ENCODE data around the gene ANO7. TPM values are rescaled to one million over a fixed set of nuclear protein-coding genes. Genes with fewer than 3 reads are reported as not detected.

ANO7 gene
- total and polyA plus RNA-seq, 4 donors = 0.71 to 1.1 (median 0.86) TPM

- H3K27me3 ChIP-seq (ENCODE audit: control insufficient read depth in 3 of 3, insufficient read depth in 3 of 3, low read length in 2 of 3) = no peaks in the 10 kb centered on the region
- ATAC-seq (ENCODE audit: insufficient read depth, low FRiP score) (peak; percentile 13), DNase-seq (peak; percentile 51 to 67 (median 62))
- no peak for TF ChIP-seq CTCF (IDR thresholded peaks at IDR 0.05; ENCODE audit: control extremely low read depth, extremely low read depth)
- H3K27ac ChIP-seq (ENCODE audit: low read depth in 1 of 2, low read length in 1 of 2) = peak overlapping the region; percentile 87
- 9 to 14% methylated on average over 34 to 37 of the region's 37 CpGs for WGBS, 2 donors
- H3K9me3 ChIP-seq (ENCODE audit: control insufficient read depth in 4 of 4, insufficient read depth in 3 of 4, low read length in 3 of 4) = no peaks in the 10 kb centered on the region
- peaks cover 0 to 25% (median 6%) of the 10 kb centered on the region in 5 donors for H3K4me1 ChIP-seq (ENCODE audit: control insufficient read depth in 5 of 5, insufficient read depth in 5 of 5, low read length in 5 of 5)
- H3K9ac ChIP-seq (ENCODE audit: insufficient read depth in 1 of 2, low read length in 2 of 2) = peak overlapping the region; percentile 51 to 52
- peak overlapping the region; percentile 92 for H3K4me3 ChIP-seq
- H3K36me3 ChIP-seq (ENCODE audit: control insufficient read depth in 4 of 4, insufficient read depth in 4 of 4, low read length in 4 of 4) = peaks cover 0 to 15% (median 5%) of the 10 kb centered on the region in 4 donors
Observed at GRCh38 chr2:241150660-241151530, 37.6 kb upstream of the ANO7 start.

GRCh38 chr2:241151934-241152660 is 36.4 kb upstream of the ANO7 start:
- DNase-seq = no peak

GRCh38 chr2:241153616-241154015 is 34.9 kb upstream of the ANO7 start:
- no peak overlapping the region for H3K27ac ChIP-seq (ENCODE audit: low read depth in 1 of 2, low read length in 1 of 2)
- WGBS, 2 donors = 80 to 90% methylated on average over 7 of the region's 7 CpGs
- peaks cover 0 to 16% (median 6%) of the 10 kb centered on the region in 5 donors for H3K4me1 ChIP-seq (ENCODE audit: control insufficient read depth in 5 of 5, insufficient read depth in 5 of 5, low read length in 5 of 5)
- DNase-seq (no peak), ATAC-seq (ENCODE audit: insufficient read depth, low FRiP score) (no peak)
- H3K9ac ChIP-seq (ENCODE audit: insufficient read depth in 1 of 2, low read length in 2 of 2) = no peak overlapping the region
- H3K9me3 ChIP-seq (ENCODE audit: control insufficient read depth in 4 of 4, insufficient read depth in 3 of 4, low read length in 3 of 4) = no peaks in the 10 kb centered on the region
- no peaks in the 10 kb centered on the region for H3K27me3 ChIP-seq (ENCODE audit: control insufficient read depth in 3 of 3, insufficient read depth in 3 of 3, low read length in 2 of 3)
- no peak for TF ChIP-seq CTCF (IDR thresholded peaks at IDR 0.05; ENCODE audit: control extremely low read depth, extremely low read depth)
- no peak overlapping the region for H3K4me3 ChIP-seq
- H3K36me3 ChIP-seq (ENCODE audit: control insufficient read depth in 4 of 4, insufficient read depth in 4 of 4, low read length in 4 of 4) = peaks cover 6 to 33% (median 13%) of the 10 kb centered on the region in 4 donors

More at GRCh38 chr2:241151934-241152660, 36.4 kb upstream of the ANO7 start:
- Histone ChIP-seq H3K27me3 (ENCODE audit: control insufficient read depth in 3 of 3, insufficient read depth in 3 of 3, low read length in 2 of 3) (no peaks in the 10 kb centered on the region), H3K9me3 (ENCODE audit: control insufficient read depth in 4 of 4, insufficient read depth in 3 of 4, low read length in 3 of 4) (no peaks in the 10 kb centered on the region), H3K36me3 (ENCODE audit: control insufficient read depth in 4 of 4, insufficient read depth in 4 of 4, low read length in 4 of 4) (peaks cover 0 to 18% (median 5%) of the 10 kb centered on the region in 4 donors), H3K4me1 (ENCODE audit: control insufficient read depth in 5 of 5, insufficient read depth in 5 of 5, low read length in 5 of 5) (peaks cover 0 to 25% (median 6%) of the 10 kb centered on the region in 5 donors), H3K27ac (ENCODE audit: low read depth in 1 of 2, low read length in 1 of 2) (peak overlapping the region in 1 of 2 donors; percentile 20), H3K4me3 (no peak overlapping the region), H3K9ac (ENCODE audit: insufficient read depth in 1 of 2, low read length in 2 of 2) (no peak overlapping the region)
- TF ChIP-seq CTCF (IDR thresholded peaks at IDR 0.05; ENCODE audit: control extremely low read depth, extremely low read depth) = no peak
- WGBS, 2 donors = 76 to 88% methylated on average over 8 of the region's 8 CpGs
- no peak for ATAC-seq (ENCODE audit: insufficient read depth, low FRiP score)

All from lung (tissue), 12 donors.